ENCODE data around the gene HERC3.

HERC3 gene

GRCh38 chr4:88672987-88673386, 80.7 kb downstream of the HERC3 start:
- TF ChIP-seq CTCF (conservative IDR thresholded peaks at IDR 0.05), result peak; percentile 88
- H3K27ac ChIP-seq, result no peak overlapping the region

- H3K27ac ChIP-seq, result no peak overlapping the region
- no peak for TF ChIP-seq CTCF (conservative IDR thresholded peaks at IDR 0.05)
Observed at GRCh38 chr4:88673886-88674285, 81.6 kb downstream of the HERC3 start.

GRCh38 chr4:88674565-88674964, 82.3 kb downstream of the HERC3 start:
- no peak overlapping the region for H3K27ac ChIP-seq
- no peak for TF ChIP-seq CTCF (conservative IDR thresholded peaks at IDR 0.05)

GRCh38 chr4:88674979-88675378, 82.7 kb downstream of the HERC3 start:
- H3K27ac ChIP-seq, result no peak overlapping the region
- no peak for TF ChIP-seq CTCF (conservative IDR thresholded peaks at IDR 0.05)

- TF ChIP-seq CTCF (conservative IDR thresholded peaks at IDR 0.05), result no peak
- no peak overlapping the region for H3K27ac ChIP-seq
Observed at GRCh38 chr4:88675543-88675942, 83.3 kb downstream of the HERC3 start.

GRCh38 chr4:88681209-88681608, 88.9 kb downstream of the HERC3 start:
- no peak for TF ChIP-seq CTCF (conservative IDR thresholded peaks at IDR 0.05)
- H3K27ac ChIP-seq, result no peak overlapping the region

- TF ChIP-seq CTCF (conservative IDR thresholded peaks at IDR 0.05), result no peak
- no peak overlapping the region for H3K27ac ChIP-seq
Observed at GRCh38 chr4:88690355-88690754, 98.1 kb downstream of the HERC3 start.

- no peak for TF ChIP-seq CTCF (conservative IDR thresholded peaks at IDR 0.05)
- H3K27ac ChIP-seq, result no peak overlapping the region
Observed at GRCh38 chr4:88693792-88694191, 101.5 kb downstream of the HERC3 start.

Data from VCaP (cell line).